Activated CD8-positive, alpha-beta T cell treated with anti-CD3 and anti-CD28 coated beads, Interleukin-2, amount 10 ng/mL, durations not matched to agents 7 days and 5 days (primary cell): ENCODE data around the gene ARID5B. TPM values are rescaled to one million over a fixed set of nuclear protein-coding genes. Genes with fewer than 3 reads are reported as not detected.
A peak's percentile ranks its signal among the peaks of the same experiment; 100 is the strongest.

Experiments
- ATAC-seq: fragments of 150-1000 bp; cut with Tn5 transposase; one replicate; pipeline ENCODE4 v1.10.0; 2021; ENCODE audit warnings: moderate library complexity
- CTCF ChIA-PET: fragments of 350-600 bp; sonication (Branson Sonifier 250); formaldehyde crosslinking; loops from one replicate; lab custom pipeline; 2021; ENCODE audit warnings: antibody characterized with exemption; lab: Charles Lee
- POLR2A ChIA-PET: fragments of 350-600 bp; sonication (Branson Sonifier 250); formaldehyde crosslinking; loops from one replicate; lab custom pipeline; 2021; ENCODE audit warnings: antibody characterized with exemption; lab: Charles Lee
- DNase-seq: peaks from one replicate; pipeline ENCODE4 v3.0.0-alpha.2; 2020
- H3K27ac Mint-ChIP-seq: one replicate; pipeline ENCODE4 v1.8.0; 2021; ENCODE audit warnings: mild to moderate bottlenecking, mixed read lengths
- H3K27me3 Mint-ChIP-seq: one replicate; pipeline ENCODE4 v1.8.0; 2021; ENCODE audit warnings: low read depth, mixed read lengths
- H3K36me3 Mint-ChIP-seq: one replicate; pipeline ENCODE4 v1.8.0; 2021; ENCODE audit warnings: low read depth, mixed read lengths
- H3K4me1 Mint-ChIP-seq: one replicate; pipeline ENCODE4 v1.8.0; 2021; ENCODE audit warnings: low read depth, mixed read lengths
- H3K4me3 Mint-ChIP-seq: one replicate; pipeline ENCODE4 v1.8.0; 2021; ENCODE audit warnings: mild to moderate bottlenecking, mixed read lengths
- H3K9me3 Mint-ChIP-seq: one replicate; pipeline ENCODE4 v1.8.0; 2022; ENCODE audit warnings: mixed read lengths; ENCODE audit not compliant: insufficient read depth
- total RNA-seq, 2 experiments: library from RNA; stranded (reverse); gene quantifications; one replicate each; pipeline ENCODE4 v1.2.3, GENCODE V29; 2021

The ARID5B gene
- total RNA-seq, 2 experiments from 2014 or later = 18.0 to 21.6 TPM

DNA sequence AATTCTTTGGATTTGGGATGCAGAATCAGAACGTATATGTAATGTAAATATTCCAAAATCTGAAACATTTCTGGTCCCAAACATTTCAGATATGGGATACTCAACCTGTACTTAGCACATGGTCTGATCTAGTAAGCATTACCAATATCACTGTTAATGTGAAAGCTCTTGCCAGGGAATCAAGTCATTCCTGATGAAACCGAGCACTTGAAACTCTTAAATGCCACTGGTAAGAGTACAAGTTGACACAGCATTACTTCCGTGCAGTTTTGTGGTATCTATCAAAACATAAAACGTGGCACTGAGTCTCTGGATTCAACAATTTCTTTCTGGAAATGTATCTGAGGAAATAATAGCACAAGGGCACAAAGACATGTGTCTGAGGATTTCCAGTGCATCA is 211.5 kb downstream of the ARID5B start:
- H3K4me3 Mint-ChIP-seq = no peak overlapping the region
- DNase-seq = no peak
- CTCF ChIA-PET = no interaction called here
- ATAC-seq = no peak
- H3K4me1 Mint-ChIP-seq = peaks cover 24% of the 10 kb centered on the region
- no peaks in the 10 kb centered on the region for H3K9me3 Mint-ChIP-seq
- POLR2A ChIA-PET = no interaction called here
- no peaks in the 10 kb centered on the region for H3K27me3 Mint-ChIP-seq
- no peak overlapping the region for H3K27ac Mint-ChIP-seq
- H3K36me3 Mint-ChIP-seq = peaks cover 10% of the 10 kb centered on the region

GRCh38 chr10:62113680-62114079 is 212.2 kb downstream of the ARID5B start:
- ATAC-seq = no peak
- POLR2A ChIA-PET = no interaction called here
- Mint-ChIP-seq H3K9me3 (no peaks in the 10 kb centered on the region), H3K4me3 (no peak overlapping the region), H3K27me3 (no peaks in the 10 kb centered on the region), H3K36me3 (peaks cover 8% of the 10 kb centered on the region), H3K4me1 (peaks cover 21% of the 10 kb centered on the region), H3K27ac (no peak overlapping the region)
- CTCF ChIA-PET = no interaction called here
- DNase-seq = no peak

GRCh38 chr10:62115321-62115720 is 213.8 kb downstream of the ARID5B start:
- no peak overlapping the region for H3K4me3 Mint-ChIP-seq
- ChIA-PET POLR2A (no interaction called here), CTCF (no interaction called here)

GRCh38 chr10:62115842-62116241 is 214.3 kb downstream of the ARID5B start:
- Mint-ChIP-seq H3K9me3 (peaks cover 6% of the 10 kb centered on the region), H3K4me1 (peaks cover 9% of the 10 kb centered on the region), H3K27me3 (no peaks in the 10 kb centered on the region), H3K27ac (no peak overlapping the region), H3K4me3 (no peak overlapping the region), H3K36me3 (peaks cover 9% of the 10 kb centered on the region)
- ATAC-seq (no peak), DNase-seq (no peak)
- ChIA-PET CTCF (no interaction called here), POLR2A (no interaction called here)

More at GRCh38 chr10:62115321-62115720, 213.8 kb downstream of the ARID5B start:
- ATAC-seq (no peak), DNase-seq (no peak)
- H3K27ac Mint-ChIP-seq = no peak overlapping the region
- H3K36me3 Mint-ChIP-seq = peaks cover 9% of the 10 kb centered on the region
- no peaks in the 10 kb centered on the region for H3K27me3 Mint-ChIP-seq
- peaks cover 10% of the 10 kb centered on the region for H3K4me1 Mint-ChIP-seq
- H3K9me3 Mint-ChIP-seq = peaks cover 6% of the 10 kb centered on the region

- H3K27me3 Mint-ChIP-seq = no peaks in the 10 kb centered on the region
- no peak overlapping the region for H3K4me3 Mint-ChIP-seq
- H3K4me1 Mint-ChIP-seq = peaks cover 16% of the 10 kb centered on the region
- H3K9me3 Mint-ChIP-seq = peaks cover 15% of the 10 kb centered on the region
- DNase-seq = no peak
- no peak for ATAC-seq
- CTCF ChIA-PET = interaction anchor here (0.9 kb wide), 1 partner anchor 28 kb away, joined by 3 read pairs; no protein-coding TSS in a partner anchor
- POLR2A ChIA-PET = no interaction called here
- H3K36me3 Mint-ChIP-seq = peaks cover 18% of the 10 kb centered on the region
- H3K27ac Mint-ChIP-seq = no peak overlapping the region
These were observed 215.4 kb downstream of the ARID5B start for GRCh38 chr10:62116896-62117295.

- DNase-seq = no peak
- Mint-ChIP-seq H3K9me3 (peaks cover 45% of the 10 kb centered on the region), H3K4me1 (peaks cover 23% of the 10 kb centered on the region), H3K27me3 (no peaks in the 10 kb centered on the region), H3K27ac (peak overlapping the region; percentile 68), H3K36me3 (peaks cover 45% of the 10 kb centered on the region), H3K4me3 (no peak overlapping the region)
- ChIA-PET CTCF (no interaction called here), POLR2A (interaction anchor here (0.8 kb wide), 1 partner anchor 110 kb away, joined by 4 read pairs; no protein-coding TSS in a partner anchor)
- peak; percentile 64 for ATAC-seq
These were observed 219.7 kb downstream of the ARID5B start for GRCh38 chr10:62121187-62121530.

DNA sequence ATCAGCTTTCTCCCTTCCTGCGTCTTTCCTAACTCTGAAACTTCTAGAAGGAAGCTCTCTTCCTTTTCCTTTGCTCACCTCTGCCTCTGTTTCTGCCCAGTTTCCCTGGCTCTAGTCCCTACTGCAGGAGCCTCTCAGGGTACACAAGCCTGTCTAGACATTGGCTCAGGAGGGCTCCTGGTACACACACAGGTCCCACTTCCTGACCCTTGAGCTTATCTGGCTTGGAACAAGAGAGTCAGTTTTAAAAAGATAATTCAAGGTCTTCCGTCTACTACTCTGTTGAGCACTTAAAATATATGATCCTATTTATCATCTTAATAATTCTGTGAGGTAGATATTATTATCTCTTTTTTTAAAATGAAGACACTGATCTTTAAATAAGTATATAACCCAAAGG is 226.5 kb downstream of the ARID5B start:
- no peak overlapping the region for H3K27ac Mint-ChIP-seq
- CTCF ChIA-PET = interaction anchor here (0.8 to 1.5 kb wide), 2 partner anchors 12 to 89 kb away, joined by 3 to 4 read pairs; no protein-coding TSS in a partner anchor
- POLR2A ChIA-PET = no interaction called here

GRCh38 chr10:62130948-62131347 is 229.4 kb downstream of the ARID5B start:
- no peak for DNase-seq
- CTCF ChIA-PET = no interaction called here

More for the DNA sequence above, 226.5 kb downstream of the ARID5B start:
- peaks cover 5% of the 10 kb centered on the region for H3K4me1 Mint-ChIP-seq
- no peaks in the 10 kb centered on the region for H3K27me3 Mint-ChIP-seq
- no peak for ATAC-seq
- DNase-seq = no peak
- H3K9me3 Mint-ChIP-seq = peaks cover 33% of the 10 kb centered on the region
- no peak overlapping the region for H3K4me3 Mint-ChIP-seq
- peaks cover 28% of the 10 kb centered on the region for H3K36me3 Mint-ChIP-seq

GRCh38 chr10:62131724-62132123 is 230.2 kb downstream of the ARID5B start:
- Mint-ChIP-seq H3K9me3 (peaks cover 15% of the 10 kb centered on the region), H3K27ac (no peak overlapping the region), H3K4me3 (no peak overlapping the region), H3K4me1 (peaks cover 13% of the 10 kb centered on the region), H3K36me3 (peaks cover 13% of the 10 kb centered on the region), H3K27me3 (no peaks in the 10 kb centered on the region)
- ChIA-PET CTCF (no interaction called here), POLR2A (no interaction called here)
- DNase-seq (no peak), ATAC-seq (no peak)

More at GRCh38 chr10:62130948-62131347, 229.4 kb downstream of the ARID5B start:
- Mint-ChIP-seq H3K4me3 (no peak overlapping the region), H3K9me3 (peaks cover 13% of the 10 kb centered on the region), H3K27me3 (no peaks in the 10 kb centered on the region), H3K4me1 (peaks cover 13% of the 10 kb centered on the region), H3K36me3 (peaks cover 15% of the 10 kb centered on the region), H3K27ac (no peak overlapping the region)
- ATAC-seq = no peak
- POLR2A ChIA-PET = no interaction called here

DNA sequence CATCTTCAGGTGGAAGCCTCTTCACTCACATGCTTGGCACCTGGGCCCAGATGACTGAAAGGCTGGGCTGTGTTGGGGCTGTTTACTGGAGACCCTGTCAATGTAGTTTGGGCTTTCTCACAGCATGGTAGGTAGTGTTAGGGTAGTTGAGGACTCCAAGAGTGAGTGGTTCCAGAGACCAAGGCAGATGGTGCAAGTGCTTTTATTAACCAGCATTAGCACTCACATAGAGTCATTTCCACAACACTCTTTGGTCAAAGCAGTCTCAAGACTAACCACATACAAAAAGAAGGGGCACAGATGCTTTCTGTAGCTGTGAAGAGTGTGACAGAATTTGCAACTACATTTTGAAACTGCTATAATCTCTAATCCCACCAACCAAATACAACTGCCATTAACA is 232.1 kb downstream of the ARID5B start:
- no peaks in the 10 kb centered on the region for H3K27me3 Mint-ChIP-seq
- ChIA-PET CTCF (no interaction called here), POLR2A (interaction anchor here (0.5 kb wide), 1 partner anchor 25 kb away, joined by 3 read pairs; no protein-coding TSS in a partner anchor)
- peaks cover 20% of the 10 kb centered on the region for H3K36me3 Mint-ChIP-seq
- DNase-seq = no peak
- H3K4me3 Mint-ChIP-seq = no peak overlapping the region
- ATAC-seq = no peak
- no peak overlapping the region for H3K27ac Mint-ChIP-seq
- peaks cover 10% of the 10 kb centered on the region for H3K4me1 Mint-ChIP-seq
- peaks cover 30% of the 10 kb centered on the region for H3K9me3 Mint-ChIP-seq

- Mint-ChIP-seq H3K27me3 (no peaks in the 10 kb centered on the region), H3K4me3 (no peak overlapping the region), H3K4me1 (peaks cover 10% of the 10 kb centered on the region), H3K9me3 (peaks cover 22% of the 10 kb centered on the region), H3K36me3 (peaks cover 18% of the 10 kb centered on the region), H3K27ac (no peak overlapping the region)
- ATAC-seq (no peak), DNase-seq (no peak)
- POLR2A ChIA-PET = no interaction called here
- CTCF ChIA-PET = no interaction called here
These were observed 235.4 kb downstream of the ARID5B start for GRCh38 chr10:62136931-62137330.
